Keratinocyte (primary cell): Measurements from ENCODE around the gene UGT1A1. TPM values are rescaled to one million over a fixed set of nuclear protein-coding genes. Genes with fewer than 3 reads are reported as not detected.

ENCODE experiments used
- DNase-seq: peaks from one replicate; pipeline ENCODE4 v3.0.0-alpha.2; 2011; ENCODE audit warnings: low read depth, missing footprints, low spot score
- FAIRE-seq: peaks from 2 replicates; lab custom pipeline; 2011; peaks lifted over from hg19 to GRCh38; lab: Jason Lieb, UNC
- H2AFZ ChIP-seq: 2 replicates; pipeline ENCODE4 v1.6.0; 2012; ENCODE audit warnings: low read length, control low read depth, inconsistent platforms; ENCODE audit not compliant: control insufficient read depth
- H3K27ac ChIP-seq: 2 replicates; pipeline ENCODE4 v1.5.1; 2011; ENCODE audit warnings: low read length; ENCODE audit not compliant: control insufficient read depth, insufficient read depth
- H3K27me3 ChIP-seq: 3 replicates; pipeline ENCODE4 v1.6.0; 2011; ENCODE audit warnings: low read length; ENCODE audit not compliant: control insufficient read depth, insufficient read depth; ENCODE audit errors: extremely low read depth
- H3K36me3 ChIP-seq, 2 experiments: 2 replicates in 1 of 2; 3 replicates in 1 of 2; pipeline ENCODE4 v1.5.1; 2011; ENCODE audit warnings: low read length in 2 of 2, mild to moderate bottlenecking in 1 of 2; ENCODE audit not compliant: control insufficient read depth in 2 of 2, insufficient read depth in 2 of 2; ENCODE audit errors: extremely low read depth in 1 of 2
- H3K4me1 ChIP-seq: 3 replicates; pipeline ENCODE4 v1.5.1; 2011; ENCODE audit warnings: low read length; ENCODE audit not compliant: control insufficient read depth, insufficient read depth; ENCODE audit errors: extremely low read depth
- H3K4me2 ChIP-seq: 3 replicates; pipeline ENCODE4 v1.6.0; 2011; ENCODE audit warnings: low read depth, low read length; ENCODE audit not compliant: control insufficient read depth, insufficient read depth; ENCODE audit errors: extremely low read depth
- H3K4me3 ChIP-seq, 3 experiments: fragments of 200-600 bp in 1 of 3; sonication (generic) in 1 of 3; 2 replicates in 2 of 3; 3 replicates in 1 of 3; pipeline ENCODE4 v1.5.1; 2011 to 2016; ENCODE audit warnings: low read length in 3 of 3, mild to moderate bottlenecking in 3 of 3, control low read depth in 2 of 3, inconsistent platforms in 1 of 3, low read depth in 1 of 3, mixed read lengths in 1 of 3, mixed run types in 1 of 3, moderate library complexity in 1 of 3; ENCODE audit not compliant: control insufficient read depth in 2 of 3, insufficient read depth in 2 of 3; ENCODE audit errors: extremely low read depth in 1 of 3
- H3K79me2 ChIP-seq: 2 replicates; pipeline ENCODE4 v1.6.0; 2012; ENCODE audit warnings: low read length; ENCODE audit not compliant: control insufficient read depth, insufficient read depth
- H3K9ac ChIP-seq: 3 replicates; pipeline ENCODE4 v1.6.0; 2011; ENCODE audit warnings: low read length; ENCODE audit not compliant: control insufficient read depth, insufficient read depth; ENCODE audit errors: extremely low read depth
- H3K9me1 ChIP-seq: 3 replicates; pipeline ENCODE4 v1.6.0; 2011; ENCODE audit warnings: low read length; ENCODE audit not compliant: control insufficient read depth, insufficient read depth; ENCODE audit errors: extremely low read depth
- H3K9me3 ChIP-seq: 2 replicates; pipeline ENCODE4 v1.5.1; 2012; ENCODE audit warnings: low read depth, low read length; ENCODE audit not compliant: control insufficient read depth
- H4K20me1 ChIP-seq: 3 replicates; pipeline ENCODE4 v1.6.0; 2011; ENCODE audit warnings: low read length; ENCODE audit not compliant: control insufficient read depth, insufficient read depth; ENCODE audit errors: extremely low read depth
- CTCF ChIP-seq, 3 experiments: IDR thresholded peaks in 1 of 3; conservative IDR thresholded peaks in 1 of 3; optimal IDR thresholded peaks in 1 of 3; 2 replicates in 2 of 3; 3 replicates in 1 of 3; pipeline versions ENCODE3 to v1.5.1; 2011; ENCODE audit warnings: low read length in 3 of 3, mild to moderate bottlenecking in 3 of 3, moderate library complexity in 2 of 3, control low read depth in 1 of 3, inconsistent platforms in 1 of 3; ENCODE audit not compliant: insufficient read depth in 2 of 3; ENCODE audit errors: extremely low read depth in 1 of 3
- EZH2 ChIP-seq: IDR thresholded peaks from one replicate; pipeline ENCODE4 v1.6.1; 2012; ENCODE audit warnings: inconsistent platforms, mild to moderate bottlenecking, low read length, moderate library complexity
- dilution Hi-C: fragments of 300-500 bp; cut with MboI; formaldehyde crosslinking; loops from one replicate; pipeline ENCODE4 v1.7.0; 2020; ENCODE audit warnings: low sequenced_read_pairs; ENCODE audit not compliant: extremely low pct_ligation_motif_present
- polyA plus RNA-seq, 5 experiments: library from polyadenylated mRNA; depleted of rRNA in 3 of 5; stranded (reverse) in 3 of 5; stranded (forward) in 1 of 5; unstranded in 1 of 5; fragments of >200 nt; gene quantifications; 1 replicate in 1 of 5; 2 replicates in 3 of 5; 3 replicates in 1 of 5; pipeline versions ENCODE4 v1.2.1 to v1.2.3, GENCODE V29; 2011 to 2012; ENCODE audit warnings: missing spikeins in 2 of 5, low read depth in 1 of 5, low replicate concordance in 1 of 5

The UGT1A1 gene
- polyA plus RNA-seq, 1 donor (not counting 4 experiments of a cell fraction or from before 2014, with no cell fraction given) = 2.7 TPM

DNA sequence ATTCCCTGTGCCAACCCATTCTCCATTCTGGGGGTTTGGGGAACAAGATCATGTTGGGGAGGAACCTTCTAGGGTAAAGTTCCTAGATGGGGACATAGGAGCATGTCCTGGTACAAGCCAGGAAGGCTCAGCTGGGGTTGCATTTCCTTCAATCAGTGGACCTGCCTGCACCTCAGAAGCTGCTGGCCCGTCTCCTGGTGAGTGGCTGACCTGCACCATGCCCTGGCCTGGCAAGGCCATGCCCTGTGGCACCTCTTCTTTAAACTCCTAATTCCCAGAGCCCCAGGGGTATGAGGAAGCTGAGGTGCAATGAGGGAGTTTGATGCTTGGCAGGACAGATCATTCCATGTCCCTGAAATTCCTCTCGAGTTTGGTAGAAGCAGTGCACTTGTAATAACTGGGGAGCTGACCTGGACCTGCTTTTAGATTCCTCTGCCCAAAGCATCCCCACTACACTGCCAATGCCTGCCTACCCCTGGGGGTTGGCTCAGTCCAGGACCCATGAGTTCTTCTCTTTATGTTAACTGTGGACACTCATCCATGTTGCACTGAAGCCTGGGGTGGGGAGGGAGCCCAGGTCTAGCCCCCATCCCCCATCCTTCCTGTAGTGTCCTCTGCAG lies 43.3 kb downstream of the UGT1A1 start:
- no peak for DNase-seq
- FAIRE-seq = no peak
- Histone ChIP-seq H3K9ac (no peak overlapping the region), H3K4me2 (no peak overlapping the region), H3K36me3 (no peaks in the 10 kb centered on the region), H3K79me2 (no peaks in the 10 kb centered on the region), H3K27me3 (peaks cover 10% of the 10 kb centered on the region), H3K9me1 (no peaks in the 10 kb centered on the region), H4K20me1 (no peaks in the 10 kb centered on the region), H3K4me1 (peaks cover 5% of the 10 kb centered on the region), H3K27ac (no peak overlapping the region), H3K9me3 (no peaks in the 10 kb centered on the region), H2AFZ (no peak overlapping the region), H3K4me3 (no peak overlapping the region)
- TF ChIP-seq EZH2 (no peak), CTCF (optimal IDR thresholded peaks at IDR 0.05 in 1 of 3, IDR thresholded peaks at IDR 0.05 in 1 of 3, conservative IDR thresholded peaks at IDR 0.05 in 1 of 3; ENCODE audit: extremely low read depth in 1 of 3, insufficient read depth in 2 of 3, low read length in 3 of 3) (no peak)
- dilution Hi-C loops = no loop called here

DNA sequence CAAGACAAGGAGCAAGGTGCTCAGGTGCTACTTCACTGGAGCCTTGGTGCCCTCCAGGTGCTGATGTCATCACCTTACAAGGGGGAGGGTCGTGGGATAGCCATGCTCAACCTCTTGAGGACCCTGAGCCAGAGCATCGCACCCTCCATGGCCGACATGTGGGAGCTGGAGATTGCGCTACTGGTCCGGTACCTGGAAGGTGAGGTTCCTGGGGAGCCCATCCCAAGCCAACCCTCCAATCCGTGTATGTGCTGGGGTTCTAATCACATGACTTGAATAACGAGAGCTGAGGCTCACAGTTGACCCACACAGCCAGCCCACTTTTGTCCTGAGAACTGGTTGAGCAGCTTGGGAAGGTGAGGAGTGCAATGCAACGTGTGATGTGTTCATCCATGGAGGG lies 43.9 kb downstream of the UGT1A1 start:
- Histone ChIP-seq H3K4me3 (no peak overlapping the region), H3K9me1 (no peaks in the 10 kb centered on the region), H3K4me2 (no peak overlapping the region), H3K4me1 (peaks cover 5% of the 10 kb centered on the region), H4K20me1 (no peaks in the 10 kb centered on the region), H3K27ac (no peak overlapping the region), H3K27me3 (peaks cover 10% of the 10 kb centered on the region), H3K9ac (no peak overlapping the region), H3K79me2 (no peaks in the 10 kb centered on the region), H2AFZ (no peak overlapping the region), H3K9me3 (no peaks in the 10 kb centered on the region), H3K36me3 (no peaks in the 10 kb centered on the region)
- FAIRE-seq (no peak), DNase-seq (no peak)
- no peak for TF ChIP-seq EZH2
- TF ChIP-seq CTCF (optimal IDR thresholded peaks at IDR 0.05 in 1 of 3, IDR thresholded peaks at IDR 0.05 in 1 of 3, conservative IDR thresholded peaks at IDR 0.05 in 1 of 3; ENCODE audit: extremely low read depth in 1 of 3, insufficient read depth in 2 of 3, low read length in 3 of 3) = no peak
- dilution Hi-C loops = no loop called here
